ENCODE results near the gene GPR37L1.
"Not testable (repeated sequence)": the region's sequence is repeated elsewhere in the genome, so short reads cannot be mapped to it uniquely, and the experiment has no call there.

Gene GPR37L1

DNA sequence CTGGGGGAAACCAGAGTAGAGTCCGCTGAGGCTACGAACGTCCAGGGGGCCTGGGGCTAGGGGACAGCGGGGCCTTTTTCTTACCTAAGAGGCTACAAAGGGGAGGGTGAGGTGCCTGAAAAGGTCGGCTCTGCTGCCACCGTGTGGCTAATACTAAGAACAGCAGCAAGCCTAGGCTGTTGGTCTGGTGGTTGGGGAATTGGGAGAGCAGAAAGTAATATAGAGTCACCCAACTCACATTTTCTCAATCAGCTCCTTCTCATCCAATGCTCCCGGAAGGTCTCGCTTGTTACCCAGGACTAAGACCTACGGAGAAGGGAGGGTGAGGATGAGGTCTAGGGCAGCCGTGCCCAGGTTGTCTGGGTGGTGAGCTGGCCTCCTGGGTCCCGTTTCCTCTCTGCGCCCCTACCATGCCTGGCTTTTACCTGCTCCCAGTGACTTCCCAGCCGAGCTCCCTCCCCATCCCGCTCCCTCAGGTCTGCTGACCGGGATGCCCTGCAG is 12.6 kb downstream of the GPR37L1 start:
- DNase-seq: peak; percentile 49

DNA sequence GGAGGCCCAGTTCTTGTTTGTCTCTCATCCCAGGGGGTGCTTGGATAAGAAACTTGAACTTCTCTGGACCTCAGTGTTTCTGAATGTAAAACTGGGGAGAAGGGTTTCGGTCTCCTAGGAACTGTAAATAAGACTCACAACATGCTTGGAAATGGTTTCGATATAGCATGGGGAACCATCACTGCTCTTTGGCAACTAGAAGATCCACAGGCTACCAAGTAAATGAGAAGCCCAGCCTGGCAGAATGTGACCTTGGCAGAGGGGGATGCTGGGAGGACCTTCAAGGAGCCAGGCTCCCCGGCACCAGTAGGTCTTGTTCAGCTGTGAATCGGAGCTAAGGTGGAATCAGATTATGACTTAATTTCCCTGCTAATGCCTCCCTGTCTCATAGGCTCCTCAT is 18.1 kb downstream of the GPR37L1 start:
- no peak for DNase-seq

DNA sequence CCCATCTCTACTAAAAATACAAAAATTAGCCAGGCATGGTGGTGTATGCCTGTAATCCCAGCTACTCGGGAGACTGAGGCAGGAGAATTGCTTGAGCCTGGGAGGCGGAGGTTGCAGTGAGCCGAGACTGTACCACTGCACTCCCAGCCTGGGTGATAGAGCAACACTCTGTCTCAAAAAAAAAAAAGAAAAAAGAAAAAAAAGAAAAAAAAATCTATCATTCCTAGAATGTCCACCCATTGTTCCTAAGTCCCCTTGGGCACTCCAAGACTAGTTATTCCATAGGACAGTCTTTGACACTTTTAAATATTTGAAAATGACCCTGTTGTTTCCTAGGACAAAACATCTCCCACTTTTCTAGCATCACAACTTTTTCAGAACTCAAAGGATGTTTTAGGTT is 18.8 kb downstream of the GPR37L1 start:
- DNase-seq: not testable (repeated sequence)

DNA sequence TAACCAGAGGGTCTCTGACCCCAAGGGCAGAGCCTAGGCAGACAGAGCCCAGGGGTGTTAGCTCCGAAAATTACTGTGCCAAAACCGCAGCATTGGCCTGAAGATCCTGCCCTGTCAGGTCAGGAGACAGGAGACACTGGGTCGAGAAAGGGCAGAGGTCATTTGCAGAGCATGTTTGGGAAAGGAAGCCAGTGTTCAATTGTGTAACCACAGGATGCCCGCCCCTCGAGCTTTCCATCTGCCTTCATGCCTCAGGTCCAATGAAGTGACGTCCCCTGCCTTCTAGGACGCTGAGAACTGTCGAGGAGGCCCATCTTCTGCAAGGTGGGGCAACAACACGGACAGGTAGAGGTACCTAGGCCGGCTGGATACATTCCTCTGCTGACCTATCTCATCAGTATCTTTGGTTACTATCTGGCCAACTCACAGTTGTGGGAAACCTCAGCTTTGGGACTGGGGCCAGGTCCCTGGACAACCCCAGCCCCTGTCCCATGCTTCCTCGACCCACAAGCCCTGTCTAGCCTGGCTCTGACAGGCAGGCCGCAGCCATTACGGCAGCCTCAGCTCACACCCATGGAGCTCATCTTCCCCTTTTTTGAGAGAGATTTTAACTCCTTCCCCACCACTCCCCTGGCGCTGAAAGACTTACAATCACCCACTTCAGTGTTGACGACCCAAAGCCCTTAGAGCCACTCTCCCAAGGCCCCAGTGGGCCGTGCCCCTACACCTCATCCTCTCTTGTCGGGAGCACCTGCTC is 20.5 kb downstream of the GPR37L1 start:
- no peak for DNase-seq

GRCh38 chr1:202143768-202144401 is 21.2 kb downstream of the GPR37L1 start:
- peak; percentile 36 for DNase-seq

DNA sequence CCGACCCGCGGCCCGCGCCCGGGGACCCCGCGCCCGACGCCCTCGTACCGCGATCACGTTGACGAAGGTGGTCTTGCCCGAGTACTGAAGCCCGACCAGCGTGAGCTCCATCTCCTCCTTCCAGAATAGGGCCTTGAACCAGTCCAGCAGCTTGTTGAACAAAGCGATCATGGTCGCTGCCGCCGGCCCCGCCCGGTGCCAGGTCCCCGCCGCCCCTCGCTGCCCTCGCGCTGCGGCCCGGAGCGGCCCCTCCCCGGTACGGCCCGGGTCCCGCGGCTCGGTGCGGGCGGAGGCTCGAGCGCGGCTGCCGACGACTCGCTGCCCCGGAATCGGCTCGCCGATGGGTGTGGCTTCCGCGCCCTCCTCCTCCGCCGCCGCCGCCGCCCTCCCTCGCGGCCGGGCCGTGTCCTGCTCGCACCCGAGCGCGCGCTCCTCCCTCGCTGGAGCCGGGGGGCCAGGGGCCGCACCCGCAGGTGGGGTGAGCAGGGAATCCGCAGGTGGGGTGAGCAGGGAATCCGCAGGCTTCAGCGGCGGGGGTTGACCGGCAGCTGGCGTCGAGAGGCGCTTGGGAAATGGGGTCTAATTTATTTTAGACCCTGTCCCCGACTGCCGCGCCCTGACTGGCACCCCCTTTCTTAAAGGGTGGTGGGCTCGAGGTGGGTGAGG is 21.8 kb downstream of the GPR37L1 start, which contains the start of gene ARL8A:
Gene ARL8A, minus strand, starts transcription at position 336 of the 666 bp plus-strand sequence. Its CDS starts 165 bp downstream, at position 171.
- peak; percentile 75 for DNase-seq

- no peak for DNase-seq
Observed at GRCh38 chr1:202145068-202145743, 22.5 kb downstream of the GPR37L1 start.

GRCh38 chr1:202145744-202146140 is 23.0 kb downstream of the GPR37L1 start:
- DNase-seq: not testable (repeated sequence)

DNA sequence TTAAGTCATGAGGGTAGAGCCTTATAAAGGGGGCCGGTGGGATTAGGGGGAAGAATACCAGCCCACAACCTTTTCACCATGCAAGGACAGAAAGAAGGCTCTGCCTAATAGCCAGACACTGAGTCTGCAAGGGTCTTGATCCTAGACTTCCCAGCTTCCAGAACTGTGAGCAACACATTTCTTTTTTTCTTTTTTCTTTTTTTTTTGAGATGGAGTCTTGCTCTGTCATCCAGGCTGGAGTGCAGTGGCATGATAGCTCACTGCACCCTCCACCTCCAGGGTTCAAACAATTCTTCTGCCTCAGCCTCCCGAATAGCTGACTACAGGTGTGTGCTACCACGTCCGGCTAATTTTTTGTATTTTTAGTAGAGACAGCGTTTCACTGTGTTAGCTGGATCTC is 23.6 kb downstream of the GPR37L1 start:
- DNase-seq: no peak

GRCh38 chr1:202146993-202147392 is 24.3 kb downstream of the GPR37L1 start:
- DNase-seq: no peak

DNA sequence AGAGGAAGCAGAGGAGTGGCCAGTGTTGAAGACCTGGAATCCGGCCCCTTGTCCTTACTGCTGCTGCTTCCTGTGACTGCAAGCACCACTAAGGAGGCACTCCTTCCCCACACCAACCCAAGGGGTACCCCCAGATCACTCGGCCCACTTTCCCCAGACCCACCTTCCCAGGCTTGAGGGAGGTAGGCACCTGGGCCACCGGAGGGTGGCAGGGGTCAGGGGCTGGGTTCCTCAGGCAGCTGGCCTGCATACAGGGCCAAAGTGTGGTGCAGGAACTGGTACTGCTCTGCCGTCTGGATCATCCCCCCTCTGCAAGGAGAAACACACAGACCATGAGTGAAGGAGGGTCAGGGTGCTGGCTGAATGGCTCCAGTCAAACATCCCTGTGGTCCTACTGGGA is 25.7 kb downstream of the GPR37L1 start:
- DNase-seq: no peak

- no peak for DNase-seq
Observed at GRCh38 chr1:202149566-202149965, 26.8 kb downstream of the GPR37L1 start.

- DNase-seq: no peak
Observed at GRCh38 chr1:202150187-202150586, 27.5 kb downstream of the GPR37L1 start.

DNA sequence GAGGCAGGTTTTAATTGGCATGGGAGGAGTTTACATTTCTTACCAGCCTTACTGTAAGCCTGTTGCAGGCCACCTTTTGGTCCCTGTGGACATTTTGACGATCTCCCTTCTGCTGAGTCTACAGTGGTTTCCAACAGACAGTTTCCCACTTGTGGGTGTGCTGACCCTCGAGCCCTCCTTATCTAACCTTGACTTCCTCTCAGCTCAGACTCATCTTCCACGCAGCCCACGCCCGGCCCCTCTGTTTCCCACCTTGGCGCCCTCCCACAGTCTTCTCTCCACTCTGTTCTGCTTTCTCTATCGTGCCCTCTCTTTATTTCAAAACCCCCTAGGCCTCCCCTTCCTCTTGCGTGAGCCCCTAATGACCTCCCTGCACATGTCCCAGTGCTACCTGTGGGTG is 27.9 kb downstream of the GPR37L1 start:
- no peak for DNase-seq

GRCh38 chr1:202151045-202151444 is 28.3 kb downstream of the GPR37L1 start:
- no peak for DNase-seq

GRCh38 chr1:202152399-202152798 is 29.7 kb downstream of the GPR37L1 start:
- DNase-seq: no peak

DNA sequence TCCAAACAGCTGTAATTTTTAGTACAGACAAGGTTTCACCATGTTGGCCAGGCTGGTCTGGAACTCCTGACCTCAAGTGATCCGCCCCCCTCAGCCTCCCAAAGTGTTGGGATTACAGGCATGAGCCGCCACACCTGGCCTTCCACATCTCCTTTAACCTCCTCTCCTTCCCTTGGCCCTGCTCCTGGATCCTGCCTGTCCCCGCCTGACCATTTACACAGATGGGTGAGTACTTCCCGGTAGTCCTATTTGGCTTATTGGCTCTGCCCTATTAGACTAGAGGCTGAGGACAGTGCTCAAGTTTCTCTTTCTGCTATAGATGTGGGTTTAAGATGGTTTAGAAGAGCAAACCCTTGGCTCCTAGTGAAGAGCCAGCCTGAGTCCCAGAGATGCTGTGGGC is 30.6 kb downstream of the GPR37L1 start:
- no peak for DNase-seq

DNA sequence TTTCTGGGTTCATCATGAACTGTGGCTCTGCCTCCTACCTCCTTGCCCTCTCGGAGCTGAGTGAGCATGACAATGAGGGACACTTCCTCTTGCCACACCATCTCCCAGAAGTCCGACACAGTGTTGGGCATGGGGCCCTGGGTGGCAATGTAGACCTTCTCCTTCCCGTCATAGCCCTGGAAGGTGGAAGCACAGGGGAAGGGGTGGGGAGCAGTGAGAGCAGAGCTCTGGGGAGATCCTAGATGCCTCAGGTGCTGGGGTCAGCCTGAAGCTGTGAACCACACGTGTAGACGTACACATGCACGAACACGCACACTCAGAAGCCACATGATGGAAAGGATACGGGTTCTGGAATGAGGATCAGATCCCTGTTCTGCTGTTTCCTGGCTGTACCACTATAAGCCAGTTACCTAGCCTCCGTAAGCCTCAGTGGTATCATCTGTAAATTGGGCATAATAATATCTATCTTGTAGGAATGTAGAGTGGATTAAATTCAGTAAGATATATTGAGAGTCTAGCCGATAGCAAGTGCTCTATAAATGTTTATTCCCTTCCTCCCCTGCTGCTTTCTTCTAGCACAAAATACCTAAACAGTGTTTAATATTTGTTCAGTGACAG is 31.5 kb downstream of the GPR37L1 start:
- no peak for DNase-seq

GRCh38 chr1:202154766-202155477 is 32.2 kb downstream of the GPR37L1 start:
- peak; percentile 43 for DNase-seq

- no peak for DNase-seq
Observed at GRCh38 chr1:202155478-202156021, 32.8 kb downstream of the GPR37L1 start.

DNA sequence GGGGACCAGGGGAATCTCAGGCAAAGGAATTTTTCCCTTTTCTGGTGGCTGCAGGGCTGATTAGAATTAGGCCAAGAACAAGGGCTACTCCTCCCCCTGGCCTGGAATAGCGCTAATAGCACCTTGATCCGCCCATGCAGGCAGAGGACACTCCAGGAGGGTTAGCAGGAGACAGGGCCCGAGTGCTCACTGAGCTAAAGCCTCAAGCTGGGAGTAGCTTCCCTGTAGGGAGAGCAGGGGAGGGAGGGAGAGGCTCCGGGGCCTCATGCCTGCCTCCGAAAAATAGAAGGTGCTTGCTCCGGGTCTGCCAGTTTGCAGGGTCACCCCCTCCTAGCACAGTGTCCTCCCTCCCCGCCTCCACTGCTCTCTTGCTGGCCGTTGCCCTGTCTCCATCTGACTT is 33.9 kb downstream of the GPR37L1 start:
- DNase-seq: no peak

GRCh38 chr1:202157945-202158344 is 35.2 kb downstream of the GPR37L1 start:
- no peak for DNase-seq

All from activated naive CD4-positive, alpha-beta T cell treated with anti-CD3 and anti-CD28 coated beads, Interleukin-2, amount 50 U/mL, for 16 hours (primary cell).